HUES64 (cell line): ENCODE measurements around the gene TMEM178B.

ENCODE experiments used
- H3K27ac ChIP-seq: 2 replicates; pipeline ENCODE4 v1.7.0; 2013; ENCODE audit warnings: low read depth, low read length, inconsistent platforms
- H3K27me3 ChIP-seq: 2 replicates; pipeline ENCODE4 v1.6.1; 2013; ENCODE audit warnings: mild to moderate bottlenecking, low read length; ENCODE audit not compliant: insufficient read depth
- H3K36me3 ChIP-seq: 2 replicates; pipeline ENCODE4 v1.6.1; 2013; ENCODE audit warnings: mild to moderate bottlenecking, low read length; ENCODE audit not compliant: insufficient read depth
- H3K4me1 ChIP-seq: 2 replicates; pipeline ENCODE4 v1.6.1; 2013; ENCODE audit warnings: mild to moderate bottlenecking, low read length, moderate library complexity; ENCODE audit not compliant: insufficient read depth
- H3K4me3 ChIP-seq: 2 replicates; pipeline ENCODE4 v1.5.1; 2013; ENCODE audit warnings: mild to moderate bottlenecking, low read length, moderate library complexity
- H3K9ac ChIP-seq: 2 replicates; pipeline ENCODE4 v1.6.1; 2013; ENCODE audit warnings: mild to moderate bottlenecking, low read depth, low read length
- H3K9me3 ChIP-seq: 2 replicates; pipeline ENCODE4 v1.6.1; 2013; ENCODE audit warnings: low read depth, low read length; ENCODE audit not compliant: insufficient read depth
- WGBS: fragments of 150-250, 120-280 bp; methylation state at CpG from one replicate; pipeline ENCODE4 v1.1.7; 2013; ENCODE audit warnings: missing lambda C conversion rate; 5-methylcytosine and 5-hydroxymethylcytosine counted together

The TMEM178B gene

DNA sequence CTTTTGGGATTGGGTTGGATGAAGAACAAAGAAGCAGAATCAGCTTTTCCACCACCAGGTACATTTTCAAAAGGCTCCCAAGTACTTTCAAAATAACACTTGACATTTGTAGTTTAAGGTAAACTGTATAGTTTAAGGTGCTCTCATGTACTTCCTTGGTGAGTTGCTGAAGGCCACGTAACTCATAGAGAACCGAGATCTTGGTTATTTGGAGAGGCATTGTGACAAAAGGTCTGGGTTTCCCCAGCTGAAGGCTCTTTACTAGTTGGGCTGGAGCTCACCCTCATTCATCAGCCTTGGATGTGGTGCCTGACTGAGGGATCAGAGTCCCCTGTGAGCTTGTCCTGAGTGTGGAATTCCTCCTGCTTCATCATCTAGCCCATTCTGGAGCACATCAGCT, 191.8 kb downstream of the TMEM178B start:
- Histone ChIP-seq H3K27me3 (no peaks in the 10 kb centered on the region), H3K9me3 (no peaks in the 10 kb centered on the region), H3K36me3 (no peaks in the 10 kb centered on the region), H3K4me3 (no peak overlapping the region), H3K27ac (no peak overlapping the region), H3K9ac (no peak overlapping the region), H3K4me1 (no peaks in the 10 kb centered on the region; the same call in 1 of the 2 replicates)
- WGBS = 95% methylated on average over 2 of the region's 2 CpGs

DNA sequence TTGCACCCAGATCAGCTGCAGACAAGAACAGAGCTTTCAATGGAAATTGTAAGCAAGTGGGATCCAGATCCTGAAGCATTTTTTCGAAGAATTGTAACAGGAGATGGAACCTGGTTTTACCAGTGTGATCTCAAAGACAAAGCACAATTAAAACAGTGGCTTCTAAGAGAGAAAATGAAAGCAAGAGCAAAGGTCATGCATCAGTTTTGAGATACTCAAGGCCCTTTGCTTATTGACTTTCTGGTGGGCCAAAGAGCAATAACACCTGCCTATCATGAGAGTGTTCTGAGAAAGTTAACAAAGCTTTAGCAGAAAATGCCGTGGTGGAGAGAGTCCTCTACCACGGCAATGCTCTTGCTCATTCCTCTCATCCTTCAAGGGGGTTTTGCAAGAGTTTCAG, 194.8 kb downstream of the TMEM178B start:
- no peaks in the 10 kb centered on the region; the same call in 1 of the 2 replicates for H3K4me1 ChIP-seq
- no peak overlapping the region for H3K4me3 ChIP-seq
- WGBS = 94% methylated on average over 3 of the region's 3 CpGs
- no peak overlapping the region for H3K9ac ChIP-seq
- H3K27ac ChIP-seq = no peak overlapping the region
- H3K9me3 ChIP-seq = no peaks in the 10 kb centered on the region
- no peaks in the 10 kb centered on the region for H3K36me3 ChIP-seq
- no peaks in the 10 kb centered on the region for H3K27me3 ChIP-seq

DNA sequence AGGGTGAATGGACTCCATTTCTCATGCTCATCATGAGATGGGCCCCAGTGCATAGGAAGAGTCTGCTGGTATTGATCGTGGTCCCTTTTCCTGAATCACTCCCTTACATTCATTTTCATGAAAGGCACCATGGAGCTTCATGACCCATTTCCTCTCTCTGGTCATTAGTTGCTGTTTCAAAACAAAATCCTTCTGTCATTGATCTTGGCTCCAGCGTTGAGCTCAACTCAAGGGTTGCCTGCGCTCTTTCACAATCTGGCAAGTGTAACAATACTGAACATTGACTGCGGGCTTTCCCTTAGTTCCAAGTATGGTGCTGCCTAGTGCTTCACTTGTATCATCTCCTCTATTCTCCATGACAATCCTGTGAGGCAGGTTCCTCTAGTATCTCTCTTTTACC, 197.6 kb downstream of the TMEM178B start:
- H3K9me3 ChIP-seq = no peaks in the 10 kb centered on the region
- 95% methylated on average over 4 of the region's 4 CpGs for WGBS
- no peak overlapping the region for H3K27ac ChIP-seq

DNA sequence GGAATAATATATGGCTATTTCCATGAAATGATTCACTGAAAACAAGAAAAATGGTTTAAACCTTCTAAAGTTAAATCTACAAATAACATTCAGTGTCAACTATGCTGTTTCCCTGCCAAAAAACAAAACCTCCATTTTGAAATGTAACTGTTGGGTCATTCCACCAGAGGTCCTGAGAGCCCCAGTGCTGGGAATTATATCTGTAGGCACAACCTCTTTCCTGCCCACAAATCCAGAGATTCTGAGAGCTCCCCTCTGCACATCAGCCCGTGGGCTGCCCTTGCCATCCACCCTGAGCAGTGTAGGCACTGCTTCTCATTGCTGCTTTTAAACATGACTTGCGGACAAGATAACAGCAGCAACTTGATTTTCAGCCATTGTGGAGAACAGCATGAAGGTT, 198.6 kb downstream of the TMEM178B start:
- Histone ChIP-seq H3K9ac (no peak overlapping the region), H3K27ac (no peak overlapping the region), H3K4me1 (no peaks in the 10 kb centered on the region; the same call in 1 of the 2 replicates), H3K27me3 (no peaks in the 10 kb centered on the region), H3K36me3 (no peaks in the 10 kb centered on the region), H3K4me3 (no peak overlapping the region), H3K9me3 (no peaks in the 10 kb centered on the region)
- 86% methylated on average over 2 of the region's 2 CpGs for WGBS

More for the DNA sequence above, 197.6 kb downstream of the TMEM178B start:
- Histone ChIP-seq H3K36me3 (no peaks in the 10 kb centered on the region), H3K9ac (no peak overlapping the region), H3K27me3 (no peaks in the 10 kb centered on the region), H3K4me1 (no peaks in the 10 kb centered on the region; the same call in 1 of the 2 replicates), H3K4me3 (no peak overlapping the region)

DNA sequence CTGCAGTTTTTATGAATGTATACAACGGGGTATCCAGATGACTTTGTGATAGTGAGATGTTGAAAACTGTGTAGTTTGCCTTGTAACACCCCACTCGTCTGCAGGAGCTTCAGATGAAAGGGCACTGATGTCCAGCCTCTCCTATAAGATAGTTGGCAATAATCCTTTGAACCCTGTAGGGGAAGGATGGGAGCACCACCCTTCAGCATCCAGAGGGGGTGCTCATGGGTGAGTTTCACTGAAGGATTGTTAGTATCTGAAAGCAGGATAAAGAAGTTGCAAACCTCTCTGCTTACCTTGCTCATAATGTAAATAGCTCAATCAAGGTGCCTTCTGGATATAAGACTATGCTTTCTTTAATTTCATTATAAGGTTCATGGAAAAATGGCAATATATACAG, 201.5 kb downstream of the TMEM178B start:
- WGBS = 45% methylated on average over 2 of the region's 2 CpGs

DNA sequence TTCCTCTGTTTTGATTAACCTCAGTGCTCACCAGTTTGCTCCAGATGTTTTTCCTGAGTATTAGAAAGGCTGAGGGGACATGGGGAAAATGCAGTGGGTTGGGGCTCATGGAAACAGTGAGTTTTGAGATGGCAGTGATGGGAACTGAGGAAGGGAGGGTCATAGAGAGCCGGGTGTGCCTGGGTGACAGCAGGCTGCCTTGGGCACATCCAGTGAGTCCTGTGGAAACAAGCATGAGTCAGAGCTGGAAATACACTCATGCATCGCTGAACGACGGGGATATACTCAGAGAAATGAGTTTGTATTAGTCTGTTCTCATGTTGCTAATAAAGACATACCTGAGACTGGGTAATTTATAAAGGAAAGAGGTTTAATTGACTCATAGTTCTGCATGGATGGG, 202.2 kb downstream of the TMEM178B start:
- H3K4me1 ChIP-seq = no peaks in the 10 kb centered on the region
- no peaks in the 10 kb centered on the region for H3K9me3 ChIP-seq
- WGBS = 91% methylated on average over 4 of the region's 4 CpGs
- H3K27me3 ChIP-seq = no peaks in the 10 kb centered on the region
- H3K36me3 ChIP-seq = no peaks in the 10 kb centered on the region
- H3K9ac ChIP-seq = no peak overlapping the region
- H3K4me3 ChIP-seq = no peak overlapping the region
- no peak overlapping the region for H3K27ac ChIP-seq

More for the DNA sequence above, 201.5 kb downstream of the TMEM178B start:
- Histone ChIP-seq H3K9me3 (no peaks in the 10 kb centered on the region), H3K27me3 (no peaks in the 10 kb centered on the region), H3K4me1 (no peaks in the 10 kb centered on the region), H3K27ac (no peak overlapping the region), H3K9ac (no peak overlapping the region), H3K4me3 (no peak overlapping the region), H3K36me3 (no peaks in the 10 kb centered on the region)

DNA sequence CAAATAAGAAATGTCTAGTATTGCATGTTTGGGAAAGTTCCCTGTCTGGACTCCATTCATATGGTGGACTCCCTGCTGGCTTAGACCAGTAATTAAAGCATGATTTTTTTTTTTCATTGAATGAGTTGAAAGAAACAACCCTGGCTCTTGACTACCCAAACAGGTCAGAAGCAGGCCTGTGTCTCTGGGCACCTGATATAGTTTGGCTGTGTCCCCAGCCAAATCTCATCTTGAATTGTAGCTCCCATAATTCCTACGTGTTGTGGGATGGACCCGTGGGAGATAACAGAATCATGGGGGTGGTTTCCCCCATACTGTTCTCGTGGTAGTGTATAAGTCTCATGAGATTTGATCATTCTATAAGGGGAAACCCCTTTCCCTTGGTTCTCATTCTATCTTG, 206.2 kb downstream of the TMEM178B start:
- Histone ChIP-seq H3K4me3 (no peak overlapping the region), H3K36me3 (no peaks in the 10 kb centered on the region), H3K27ac (no peak overlapping the region), H3K27me3 (no peaks in the 10 kb centered on the region), H3K9me3 (no peaks in the 10 kb centered on the region), H3K9ac (no peak overlapping the region), H3K4me1 (no peaks in the 10 kb centered on the region)
- 100% methylated on average over 3 of the region's 3 CpGs for WGBS

DNA sequence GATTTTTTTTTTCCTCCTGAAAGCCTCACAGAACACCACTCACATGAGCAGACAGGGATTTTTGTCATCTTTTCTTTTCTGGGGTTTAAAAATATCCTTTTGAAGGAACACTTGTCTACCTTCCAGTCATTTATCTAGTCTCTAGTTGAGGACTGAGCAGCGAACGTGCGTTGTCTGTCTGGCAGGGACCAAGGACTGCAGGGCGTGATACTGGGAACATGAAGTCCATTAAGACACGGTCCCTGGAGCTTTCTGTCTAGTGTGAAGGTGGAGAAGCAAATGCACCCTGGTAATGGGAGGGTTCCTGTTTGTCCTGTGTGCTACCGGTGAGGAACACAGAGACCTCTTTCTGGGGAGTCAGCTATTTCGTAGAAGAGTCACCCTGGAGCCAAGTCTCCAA, 207.4 kb downstream of the TMEM178B start:
- no peak overlapping the region for H3K4me3 ChIP-seq

DNA sequence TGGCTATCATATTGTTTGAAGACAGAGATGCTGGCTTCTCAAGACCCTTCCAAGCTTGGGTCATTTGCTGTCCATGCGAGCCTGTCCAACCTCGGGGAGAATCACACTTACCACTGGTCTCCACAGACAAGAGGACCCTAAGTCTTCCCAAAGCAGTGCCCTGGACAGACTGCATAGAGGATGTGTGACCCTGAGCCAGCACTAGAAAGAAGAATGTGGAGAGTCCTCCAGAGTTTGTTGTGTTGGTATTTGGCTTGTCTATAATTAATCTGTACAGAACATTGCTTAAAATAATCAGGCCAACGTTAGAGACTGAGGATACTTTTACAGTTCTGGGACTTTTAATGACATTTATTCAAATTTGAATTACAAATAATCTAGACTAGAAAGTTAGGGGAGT, 212.7 kb downstream of the TMEM178B start:
- no peak overlapping the region for H3K9ac ChIP-seq
- no peaks in the 10 kb centered on the region for H3K27me3 ChIP-seq
- WGBS = 97% methylated on average over 2 of the region's 3 CpGs

More for the DNA sequence above, 207.4 kb downstream of the TMEM178B start:
- H3K9ac ChIP-seq = no peak overlapping the region
- H3K9me3 ChIP-seq = no peaks in the 10 kb centered on the region
- H3K36me3 ChIP-seq = no peaks in the 10 kb centered on the region
- H3K4me1 ChIP-seq = no peaks in the 10 kb centered on the region
- H3K27ac ChIP-seq = no peak overlapping the region
- H3K27me3 ChIP-seq = no peaks in the 10 kb centered on the region
- WGBS = 95% methylated on average over 7 of the region's 7 CpGs

DNA sequence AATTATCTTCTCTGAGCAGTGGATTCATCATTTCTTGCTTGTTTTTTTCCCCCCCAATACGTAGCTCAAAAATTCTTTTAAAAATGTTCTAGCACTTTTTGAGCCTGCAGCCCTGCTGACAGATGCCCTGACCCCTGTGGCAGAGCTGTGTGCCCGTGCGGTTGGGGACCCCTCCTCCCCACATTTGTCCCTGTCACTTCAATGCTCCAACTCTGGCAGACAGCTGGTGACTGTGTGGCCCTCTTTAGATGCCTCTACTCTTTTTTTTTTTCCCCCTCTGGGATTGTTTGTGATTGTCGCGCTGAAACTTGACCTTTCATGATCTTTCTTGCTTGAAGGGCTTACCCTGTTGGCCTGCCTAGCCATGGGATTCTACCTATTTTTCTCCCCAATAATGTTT, 214.1 kb downstream of the TMEM178B start:
- Histone ChIP-seq H3K27me3 (no peaks in the 10 kb centered on the region), H3K9ac (no peak overlapping the region), H3K36me3 (no peaks in the 10 kb centered on the region), H3K4me3 (no peak overlapping the region), H3K4me1 (no peaks in the 10 kb centered on the region), H3K9me3 (no peaks in the 10 kb centered on the region), H3K27ac (no peak overlapping the region)
- WGBS = 82% methylated on average over 5 of the region's 5 CpGs

More for the DNA sequence above, 212.7 kb downstream of the TMEM178B start:
- Histone ChIP-seq H3K27ac (no peak overlapping the region), H3K36me3 (no peaks in the 10 kb centered on the region), H3K4me3 (no peak overlapping the region), H3K4me1 (no peaks in the 10 kb centered on the region), H3K9me3 (no peaks in the 10 kb centered on the region)

DNA sequence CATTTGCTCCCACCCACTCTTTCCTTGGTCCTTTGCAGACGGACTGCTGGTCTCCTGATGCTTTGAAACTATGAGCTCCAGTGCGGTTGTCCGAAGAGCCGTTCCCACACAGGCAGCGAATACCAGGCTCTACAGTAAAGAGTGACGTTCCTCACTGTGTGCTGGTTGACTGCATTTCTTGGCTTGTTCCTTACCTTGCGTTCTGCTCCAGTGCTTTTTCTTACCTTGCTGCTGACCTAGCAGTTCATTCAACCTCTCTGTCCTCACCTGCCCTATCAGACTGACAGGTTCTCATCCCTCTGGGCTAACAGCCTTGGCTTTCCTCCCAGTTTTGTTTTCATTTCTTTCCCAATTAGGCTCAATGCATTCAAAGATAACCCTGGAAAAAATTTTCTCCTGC, 214.8 kb downstream of the TMEM178B start:
- Histone ChIP-seq H3K9me3 (no peaks in the 10 kb centered on the region), H3K4me3 (no peak overlapping the region), H3K27me3 (no peaks in the 10 kb centered on the region), H3K27ac (no peak overlapping the region), H3K4me1 (0 out of 2 replicates have a peak, but pooled peaks cover under 1% of the 10 kb centered on the region), H3K36me3 (no peaks in the 10 kb centered on the region), H3K9ac (no peak overlapping the region)
- WGBS = 92% methylated on average over 7 of the region's 7 CpGs

DNA sequence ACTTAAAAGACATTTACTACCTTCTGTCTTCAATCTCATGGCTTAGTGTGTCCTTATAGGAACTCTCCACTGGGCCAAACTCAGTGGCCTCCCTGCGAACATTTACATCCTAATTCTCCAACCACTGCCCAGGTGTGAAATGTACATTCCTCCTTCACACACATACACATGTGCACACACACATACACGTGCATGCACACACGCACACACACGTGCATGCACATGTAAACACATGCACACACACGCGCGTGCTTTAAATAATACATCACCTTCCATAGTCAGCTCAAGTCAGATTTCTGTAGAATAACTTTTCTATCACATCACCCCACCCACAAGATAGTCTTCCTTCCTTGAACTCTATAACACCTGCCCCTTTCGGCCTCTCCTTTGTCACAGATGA, 216.5 kb downstream of the TMEM178B start:
- no peaks in the 10 kb centered on the region for H3K36me3 ChIP-seq
- WGBS = 94% methylated on average over 8 of the region's 8 CpGs

More for the DNA sequence above, 216.5 kb downstream of the TMEM178B start:
- no peak overlapping the region for H3K4me3 ChIP-seq
- H3K9me3 ChIP-seq = no peaks in the 10 kb centered on the region
- no peaks in the 10 kb centered on the region for H3K27me3 ChIP-seq
- no peak overlapping the region for H3K27ac ChIP-seq
- no peak overlapping the region for H3K9ac ChIP-seq
- peaks cover 13% of the 10 kb centered on the region; the same call in 1 of the 2 replicates for H3K4me1 ChIP-seq
